HG03025 (cell line): ENCODE results near the gene MAGOH.

Experiments
- ATAC-seq: cut with Tn5 transposase; IDR thresholded peaks from one replicate; pipeline ENCODE4 v1.9.1; 2021; ENCODE audit warnings: mild to moderate bottlenecking, moderate library complexity; ENCODE audit not compliant: unreplicated experiment, low FRiP score

MAGOH gene

GRCh38 chr1:53271446-53272090, 33.2 kb upstream of the MAGOH start:
- no peak for ATAC-seq

DNA sequence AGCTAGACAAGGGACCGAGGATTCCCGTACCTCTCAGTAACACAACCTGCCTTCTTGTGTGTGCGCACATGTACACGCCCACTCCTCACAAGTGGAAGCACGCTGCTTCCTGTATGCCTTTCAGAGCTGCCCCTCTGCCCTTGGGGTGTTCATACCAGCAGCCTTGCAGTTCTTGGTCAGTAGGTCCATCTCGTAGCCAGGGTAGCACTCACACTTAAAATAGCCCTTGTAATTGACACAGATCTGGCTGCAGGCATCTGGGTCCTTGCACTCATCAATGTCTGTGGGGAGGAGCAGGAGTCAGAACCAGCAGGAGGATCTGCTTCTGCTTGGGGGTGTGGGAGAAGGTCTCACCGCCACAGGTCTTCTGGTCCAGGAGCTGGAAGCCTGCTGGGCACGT, 32.6 kb upstream of the MAGOH start:
- no peak for ATAC-seq

DNA sequence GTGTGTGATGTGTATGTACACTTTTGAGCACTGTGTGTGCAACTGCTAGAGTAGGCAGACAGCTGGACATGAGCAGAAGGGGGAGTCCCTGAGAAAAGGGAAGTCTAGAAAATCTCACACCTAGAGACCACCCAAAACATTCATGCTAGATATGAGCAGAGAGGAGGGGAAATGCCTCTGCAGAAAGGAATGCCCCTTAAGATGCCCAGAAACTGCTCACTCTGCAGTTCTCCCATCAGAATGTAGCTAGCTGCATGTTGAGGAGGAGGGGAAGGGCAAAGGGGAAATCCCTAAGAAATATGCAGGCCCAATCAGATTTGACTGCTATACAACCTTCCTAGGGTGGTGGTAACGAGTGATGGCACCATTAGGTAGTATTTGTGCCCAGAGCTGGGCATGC, 31.8 kb upstream of the MAGOH start:
- ATAC-seq = no peak

- ATAC-seq = no peak
These were observed 29.4 kb upstream of the MAGOH start for GRCh38 chr1:53267761-53268160.

- ATAC-seq = no peak
These were observed 27.7 kb upstream of the MAGOH start for GRCh38 chr1:53266038-53266437.

- no peak for ATAC-seq
These were observed 27.3 kb upstream of the MAGOH start for GRCh38 chr1:53265581-53265980.

GRCh38 chr1:53264048-53264447, 25.7 kb upstream of the MAGOH start:
- no peak for ATAC-seq

DNA sequence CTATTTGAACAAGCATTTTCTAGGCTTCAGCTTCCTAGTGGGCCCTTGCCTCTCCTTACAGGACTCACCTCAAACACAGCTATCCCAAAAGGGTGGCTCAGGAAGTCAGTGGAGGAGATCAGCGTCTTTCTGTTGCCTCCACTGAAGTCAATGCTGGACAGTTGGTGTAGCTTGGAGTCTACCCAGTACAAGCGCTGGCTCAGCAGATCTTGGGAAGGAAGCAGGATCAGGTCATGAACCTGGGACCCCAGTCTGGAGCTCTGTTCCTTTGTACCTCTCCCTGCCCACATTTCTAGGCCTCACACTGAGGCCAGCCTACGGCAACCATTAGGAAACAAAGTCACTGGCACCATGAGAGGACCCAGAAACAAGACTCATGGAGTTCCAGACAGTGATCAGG, 23.7 kb upstream of the MAGOH start:
- no peak for ATAC-seq

- ATAC-seq = no peak
These were observed 22.4 kb upstream of the MAGOH start for GRCh38 chr1:53260631-53261247.

GRCh38 chr1:53259932-53260331, 21.6 kb upstream of the MAGOH start:
- ATAC-seq = peak; percentile 81

DNA sequence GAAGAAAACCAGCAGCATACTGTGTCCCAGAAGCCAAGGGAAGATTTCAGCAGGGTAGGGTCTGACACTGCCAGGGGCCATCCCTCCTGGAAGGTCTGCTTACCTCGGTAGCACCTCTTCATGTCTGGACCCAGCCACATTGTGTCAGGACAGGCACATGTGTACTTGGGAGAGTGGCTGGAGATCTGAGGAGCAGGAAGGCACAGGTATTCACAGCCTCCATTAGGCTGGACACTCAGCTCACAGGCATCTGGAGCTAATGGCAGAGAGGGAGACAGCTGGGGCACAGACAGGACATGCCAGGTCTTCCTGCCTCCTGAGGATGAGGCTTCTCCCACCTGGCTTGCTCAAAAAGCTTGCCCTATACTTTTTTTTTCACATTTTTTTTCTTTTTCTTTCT, 19.9 kb upstream of the MAGOH start:
- no peak for ATAC-seq

DNA sequence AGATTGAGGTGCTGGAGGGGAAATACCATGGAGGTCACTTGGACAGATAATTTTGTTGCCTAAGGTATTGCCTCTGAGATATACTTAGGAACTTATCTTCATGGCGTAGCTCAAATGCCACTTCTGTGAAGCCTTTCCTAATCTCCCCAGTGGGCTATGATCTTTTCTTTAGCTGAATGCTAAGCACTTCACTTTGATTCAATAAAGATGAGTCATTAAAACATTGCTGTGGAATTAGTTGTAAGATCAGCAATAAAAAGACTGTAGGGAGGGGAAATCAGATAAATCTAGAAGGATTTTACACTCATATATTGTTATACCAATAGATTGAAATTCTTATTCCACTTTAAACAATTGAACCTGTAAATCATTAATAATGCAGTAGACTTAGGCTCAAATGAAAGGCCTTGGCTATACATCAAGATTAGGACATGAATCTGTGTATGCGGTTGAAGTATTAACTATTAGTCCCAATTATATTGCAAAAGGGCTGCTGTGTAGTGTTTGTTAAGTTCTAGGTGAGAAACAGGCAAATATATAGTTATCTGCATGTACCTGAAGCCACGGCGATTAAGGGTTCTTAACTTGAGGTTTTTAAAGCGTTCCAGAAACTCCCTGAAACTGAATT, 19.2 kb upstream of the MAGOH start:
- no peak for ATAC-seq

DNA sequence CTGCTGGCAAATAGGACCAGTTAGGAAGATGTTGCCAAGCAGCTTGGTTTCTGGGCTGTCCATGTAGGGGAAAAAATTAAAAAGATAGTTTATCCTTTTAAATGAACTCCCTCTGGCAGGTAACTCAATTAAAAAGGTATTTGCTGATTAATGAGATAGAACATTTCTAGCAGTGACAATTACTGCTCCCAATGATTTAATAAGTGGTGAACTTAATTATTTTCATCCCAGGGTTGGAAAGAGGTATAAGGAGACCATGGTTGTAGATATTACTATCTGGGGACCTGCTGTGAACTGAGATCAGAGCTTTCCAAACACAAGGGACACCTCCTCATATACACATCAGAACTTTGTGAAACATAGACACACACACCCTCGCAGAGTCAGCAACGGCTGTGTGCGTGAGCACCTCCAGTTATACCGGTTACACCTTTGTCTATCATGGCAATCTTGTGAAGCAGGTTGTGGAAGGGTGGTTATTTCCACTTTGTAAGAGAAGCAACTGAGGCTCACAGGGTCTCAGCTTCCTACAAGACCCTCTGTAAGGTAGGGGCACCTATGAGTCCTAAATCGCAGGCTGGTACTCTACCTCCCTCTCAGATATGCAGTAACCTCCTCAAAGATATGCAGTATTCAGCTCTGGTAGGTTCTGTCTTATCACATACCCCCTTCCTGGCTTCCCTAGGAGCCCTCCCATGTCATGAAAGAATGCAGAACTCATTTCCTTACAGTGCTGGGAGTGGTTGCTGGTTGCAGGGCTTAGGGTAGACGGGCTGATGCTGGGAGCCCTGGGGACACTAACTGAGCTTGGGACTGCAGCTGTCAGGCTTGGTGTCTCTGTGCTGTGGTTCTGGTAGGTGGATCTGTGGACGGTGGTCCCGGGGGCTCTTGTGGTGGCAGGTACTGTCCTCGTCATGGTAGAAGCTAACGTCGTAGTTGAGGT, 18.5 kb upstream of the MAGOH start:
- no peak for ATAC-seq

GRCh38 chr1:53255031-53255430, 16.7 kb upstream of the MAGOH start:
- no peak for ATAC-seq

GRCh38 chr1:53254011-53254640, 15.8 kb upstream of the MAGOH start:
- ATAC-seq = no peak

- ATAC-seq = no peak
These were observed 12.0 kb upstream of the MAGOH start for GRCh38 chr1:53250325-53250724.

- ATAC-seq = no peak
These were observed 11.4 kb upstream of the MAGOH start for GRCh38 chr1:53249706-53250105.

GRCh38 chr1:53246261-53247134, 8.2 kb upstream of the MAGOH start:
- no peak for ATAC-seq

GRCh38 chr1:53244141-53244540, 5.8 kb upstream of the MAGOH start:
- ATAC-seq = no peak

GRCh38 chr1:53242381-53242780, 4.1 kb upstream of the MAGOH start:
- no peak for ATAC-seq
